GM23338 (cell line): ENCODE results near the gene YPEL2. TPM values are rescaled to one million over a fixed set of nuclear protein-coding genes. Genes with fewer than 3 reads are reported as not detected.

ENCODE experiments used
- ATAC-seq: fragments of 200-7000 bp; cut with Tn5 transposase; 3 replicates; pipeline ENCODE4 v1.9.1; 2020
- DNase-seq: peaks from one replicate; pipeline ENCODE4 v3.0.0-alpha.2; 2015; ENCODE audit warnings: low spot score
- H2AFZ ChIP-seq: fragments of 200-600 bp; sonication (generic); 2 replicates; pipeline ENCODE4 v1.8.0; 2016; ENCODE audit warnings: antibody characterized with exemption, mild to moderate bottlenecking, moderate library complexity
- H3F3A ChIP-seq: fragments of 200-600 bp; sonication (generic); replicated peaks from 2 replicates; pipeline ENCODE4 v1.8.0; 2017; ENCODE audit warnings: antibody characterized with exemption, mixed run types, low read depth
- H3K27ac ChIP-seq: fragments of 200-600 bp; sonication (generic); 2 replicates; pipeline ENCODE4 v1.6.1; 2016; ENCODE audit warnings: low read depth
- H3K27me3 ChIP-seq: fragments of 200-600 bp; sonication (generic); 2 replicates; pipeline ENCODE4 v1.8.0; 2016; ENCODE audit warnings: mild to moderate bottlenecking, mixed run types, moderate library complexity; ENCODE audit not compliant: insufficient read depth
- H3K36me3 ChIP-seq: fragments of 200-600 bp; sonication (generic); 2 replicates; pipeline ENCODE4 v1.8.0; 2016; ENCODE audit warnings: mild to moderate bottlenecking; ENCODE audit not compliant: insufficient read depth
- H3K4me1 ChIP-seq: fragments of 200-600 bp; sonication (generic); 2 replicates; pipeline ENCODE4 v1.8.0; 2016; ENCODE audit warnings: mild to moderate bottlenecking, moderate library complexity; ENCODE audit not compliant: insufficient read depth
- H3K4me2 ChIP-seq: fragments of 200-600 bp; sonication (generic); 2 replicates; pipeline ENCODE4 v1.7.1; 2017; ENCODE audit warnings: mixed run types
- H3K4me3 ChIP-seq: fragments of 200-600 bp; sonication (generic); 2 replicates; pipeline ENCODE4 v1.6.1; 2016; ENCODE audit warnings: mixed run types
- H3K79me2 ChIP-seq: fragments of 200-600 bp; sonication (generic); replicated peaks from 2 replicates; pipeline ENCODE4 v1.8.0; 2017; ENCODE audit warnings: mild to moderate bottlenecking; ENCODE audit not compliant: insufficient read depth
- H3K9me2 ChIP-seq: fragments of 200-600 bp; sonication (generic); 2 replicates; pipeline ENCODE4 v1.8.0; 2017; ENCODE audit not compliant: insufficient read depth
- H4K20me1 ChIP-seq: fragments of 200-600 bp; sonication (generic); replicated peaks from 2 replicates; pipeline ENCODE4 v1.8.0; 2017; ENCODE audit warnings: mild to moderate bottlenecking; ENCODE audit not compliant: insufficient read depth
- H3K27ac Mint-ChIP-seq: 2 replicates; pipeline ENCODE4 v1.8.0; 2020; ENCODE audit warnings: inconsistent platforms, mild to moderate bottlenecking, moderate library complexity, mixed read lengths
- H3K27me3 Mint-ChIP-seq: 3 replicates; pipeline ENCODE4 v1.8.0; 2022; ENCODE audit warnings: low read depth, mild to moderate bottlenecking, moderate library complexity, mixed read lengths, inconsistent platforms; ENCODE audit not compliant: insufficient read depth, poor library complexity
- H3K36me3 Mint-ChIP-seq: 3 replicates; pipeline ENCODE4 v1.8.0; 2021; ENCODE audit warnings: low read depth, mild to moderate bottlenecking, inconsistent platforms, moderate library complexity, mixed read lengths
- H3K4me1 Mint-ChIP-seq: 3 replicates; pipeline ENCODE4 v1.8.0; 2020; ENCODE audit warnings: mild to moderate bottlenecking, inconsistent platforms, mixed read lengths
- H3K4me3 Mint-ChIP-seq: 3 replicates; pipeline ENCODE4 v1.8.0; 2021; ENCODE audit warnings: moderate library complexity, mild to moderate bottlenecking, inconsistent platforms, mixed read lengths
- H3K9me3 Mint-ChIP-seq: 3 replicates; pipeline ENCODE4 v1.8.0; 2020; ENCODE audit warnings: moderate library complexity, mild to moderate bottlenecking, inconsistent platforms, mixed read lengths
- CREB1 ChIP-seq: fragments of 250-450 bp; sonication (Bioruptor Pico); IDR thresholded peaks from 2 replicates; pipeline ENCODE4 v1.5.0; 2020; ENCODE audit warnings: low read depth, mild to moderate bottlenecking, moderate library complexity
- CTCF ChIP-seq, 2 experiments: fragments of 200-600 bp in 1 of 2; sonication (generic) in 1 of 2; conservative IDR thresholded peaks; 2 replicates each; pipeline versions ENCODE4 v1.5.1 to v1.6.1; 2016 to 2017; ENCODE audit warnings: antibody characterized with exemption in 2 of 2, low read depth in 2 of 2, mild to moderate bottlenecking in 2 of 2, moderate library complexity in 1 of 2
- EZH2 ChIP-seq: fragments of 200-600 bp; sonication (generic); IDR thresholded peaks from one replicate; pipeline ENCODE4 v1.8.0; 2017; ENCODE audit warnings: antibody characterized with exemption, mild to moderate bottlenecking, low read depth; ENCODE audit not compliant: unreplicated experiment
- EZH2phosphoT487 ChIP-seq: fragments of 200-600 bp; sonication (generic); IDR thresholded peaks from one replicate; pipeline ENCODE4 v1.8.1; 2018; ENCODE audit warnings: antibody characterized with exemption; ENCODE audit not compliant: unreplicated experiment
- JUNB ChIP-seq: IDR thresholded peaks from one replicate; pipeline ENCODE4 v1.6.1; 2016; ENCODE audit warnings: antibody characterized with exemption; ENCODE audit not compliant: unreplicated experiment
- NANOG ChIP-seq: IDR thresholded peaks from 2 replicates; pipeline ENCODE4 v1.6.1; 2016; ENCODE audit warnings: antibody characterized with exemption, borderline replicate concordance
- POLR2AphosphoS5 ChIP-seq: IDR thresholded peaks from 2 replicates; pipeline ENCODE4 v1.6.1; 2016; ENCODE audit warnings: antibody characterized with exemption, low read depth
- STAT1 ChIP-seq: IDR thresholded peaks from one replicate; pipeline ENCODE4 v1.6.1; 2016; ENCODE audit warnings: antibody characterized with exemption; ENCODE audit not compliant: unreplicated experiment
- ZNF114 ChIP-seq: fragments of 250-450 bp; sonication (Bioruptor Pico); IDR thresholded peaks from 2 replicates; pipeline ENCODE4 v1.5.0; 2020; ENCODE audit warnings: mild to moderate bottlenecking, moderate library complexity
- ZNF331 ChIP-seq: fragments of 250-450 bp; sonication (Bioruptor Pico); IDR thresholded peaks from 2 replicates; pipeline ENCODE4 v1.5.0; 2020; ENCODE audit warnings: low read depth, mild to moderate bottlenecking, moderate library complexity
- ZNF462 ChIP-seq: fragments of 250-450 bp; sonication (Bioruptor Pico); IDR thresholded peaks from 2 replicates; pipeline ENCODE4 v1.5.0; 2020; ENCODE audit warnings: mild to moderate bottlenecking, moderate library complexity
- polyA plus RNA-seq: library from polyadenylated mRNA; unstranded; fragments of >200 nt; fragmentation: Nextera tagmentation; extraction: Ambion mirVana; gene quantifications from 2 replicates; pipeline ENCODE4 v1.2.1, GENCODE V29; 2016
- total RNA-seq: library from RNA; depleted of rRNA; stranded (reverse); fragments of >200 nt; shearing (Covaris generic); gene quantifications from 2 replicates; pipeline ENCODE4 v1.2.3, GENCODE V29; 2014
- TF ChIP-seq, protein P1 (sequence below): IDR thresholded peaks from one replicate; pipeline ENCODE4 v1.6.1; 2018; ENCODE audit warnings: antibody characterized with exemption; ENCODE audit not compliant: unreplicated experiment
- TF ChIP-seq, protein P2 (sequence below): IDR thresholded peaks from 2 replicates; pipeline ENCODE4 v1.6.1; 2016; ENCODE audit warnings: antibody characterized with exemption

YPEL2 gene
- total and polyA plus RNA-seq, 2 experiments from 2014 or later: 4.1 to 5.2 TPM

DNA sequence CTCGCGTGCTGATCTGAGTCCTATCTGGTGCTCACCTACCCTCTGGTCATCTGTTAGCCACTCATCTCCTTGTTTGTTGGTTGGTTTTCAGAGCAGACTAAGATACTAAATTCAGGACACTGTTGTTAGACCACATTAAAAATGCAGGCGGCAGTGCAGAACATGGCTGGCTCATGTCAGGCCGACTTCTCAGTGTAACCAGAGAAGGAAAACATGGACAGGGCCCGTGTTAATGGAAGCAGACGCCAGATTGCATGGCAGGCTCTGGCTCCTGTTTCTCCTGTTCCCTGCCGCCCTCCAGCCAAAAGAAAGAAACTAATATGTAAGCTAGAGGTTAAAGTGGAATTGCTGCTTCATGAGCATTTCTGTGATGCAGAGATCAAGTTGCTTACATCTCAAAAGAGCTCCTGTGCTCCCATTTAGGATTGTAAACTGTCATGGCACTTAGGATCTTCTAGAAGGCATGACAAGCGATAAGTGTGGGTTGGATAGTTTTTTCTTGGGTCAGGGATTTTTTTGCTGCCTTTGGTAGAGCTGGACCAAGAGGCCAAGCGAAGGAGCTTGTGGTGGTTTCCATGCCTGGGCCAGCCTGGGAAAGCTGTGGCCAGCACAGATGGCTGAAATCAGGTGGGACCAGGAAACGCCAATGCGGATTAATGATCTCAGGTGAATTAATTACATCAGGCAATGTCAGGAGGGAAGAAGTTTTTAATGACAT lies 56.1 kb downstream of the YPEL2 start:
- Mint-ChIP-seq H3K4me1 (peaks cover 11% of the 10 kb centered on the region), H3K36me3 (peaks cover 5% of the 10 kb centered on the region; the same call in 1 of the 3 replicates), H3K9me3 (no peaks in the 10 kb centered on the region), H3K27me3 (peaks cover 3% of the 10 kb centered on the region), H3K27ac (peak overlapping the region; percentile 71), H3K4me3 (no peak overlapping the region)
- TF ChIP-seq EZH2 (no peak), CREB1 (CRISPR knock-in tag) (no peak), CTCF (conservative IDR thresholded peaks at IDR 0.05; ENCODE audit: low read depth in 2 of 2) (no peak), JUNB (no peak), NANOG (no peak), ZNF114 (no peak), EZH2phosphoT487 (no peak), ZNF331 (CRISPR knock-in tag) (no peak), STAT1 (no peak), ZNF462 (CRISPR knock-in tag) (no peak), POLR2AphosphoS5 (no peak)
- TF ChIP-seq, protein P1, sequence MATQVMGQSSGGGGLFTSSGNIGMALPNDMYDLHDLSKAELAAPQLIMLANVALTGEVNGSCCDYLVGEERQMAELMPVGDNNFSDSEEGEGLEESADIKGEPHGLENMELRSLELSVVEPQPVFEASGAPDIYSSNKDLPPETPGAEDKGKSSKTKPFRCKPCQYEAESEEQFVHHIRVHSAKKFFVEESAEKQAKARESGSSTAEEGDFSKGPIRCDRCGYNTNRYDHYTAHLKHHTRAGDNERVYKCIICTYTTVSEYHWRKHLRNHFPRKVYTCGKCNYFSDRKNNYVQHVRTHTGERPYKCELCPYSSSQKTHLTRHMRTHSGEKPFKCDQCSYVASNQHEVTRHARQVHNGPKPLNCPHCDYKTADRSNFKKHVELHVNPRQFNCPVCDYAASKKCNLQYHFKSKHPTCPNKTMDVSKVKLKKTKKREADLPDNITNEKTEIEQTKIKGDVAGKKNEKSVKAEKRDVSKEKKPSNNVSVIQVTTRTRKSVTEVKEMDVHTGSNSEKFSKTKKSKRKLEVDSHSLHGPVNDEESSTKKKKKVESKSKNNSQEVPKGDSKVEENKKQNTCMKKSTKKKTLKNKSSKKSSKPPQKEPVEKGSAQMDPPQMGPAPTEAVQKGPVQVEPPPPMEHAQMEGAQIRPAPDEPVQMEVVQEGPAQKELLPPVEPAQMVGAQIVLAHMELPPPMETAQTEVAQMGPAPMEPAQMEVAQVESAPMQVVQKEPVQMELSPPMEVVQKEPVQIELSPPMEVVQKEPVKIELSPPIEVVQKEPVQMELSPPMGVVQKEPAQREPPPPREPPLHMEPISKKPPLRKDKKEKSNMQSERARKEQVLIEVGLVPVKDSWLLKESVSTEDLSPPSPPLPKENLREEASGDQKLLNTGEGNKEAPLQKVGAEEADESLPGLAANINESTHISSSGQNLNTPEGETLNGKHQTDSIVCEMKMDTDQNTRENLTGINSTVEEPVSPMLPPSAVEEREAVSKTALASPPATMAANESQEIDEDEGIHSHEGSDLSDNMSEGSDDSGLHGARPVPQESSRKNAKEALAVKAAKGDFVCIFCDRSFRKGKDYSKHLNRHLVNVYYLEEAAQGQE: no peak
- TF ChIP-seq, protein P2, sequence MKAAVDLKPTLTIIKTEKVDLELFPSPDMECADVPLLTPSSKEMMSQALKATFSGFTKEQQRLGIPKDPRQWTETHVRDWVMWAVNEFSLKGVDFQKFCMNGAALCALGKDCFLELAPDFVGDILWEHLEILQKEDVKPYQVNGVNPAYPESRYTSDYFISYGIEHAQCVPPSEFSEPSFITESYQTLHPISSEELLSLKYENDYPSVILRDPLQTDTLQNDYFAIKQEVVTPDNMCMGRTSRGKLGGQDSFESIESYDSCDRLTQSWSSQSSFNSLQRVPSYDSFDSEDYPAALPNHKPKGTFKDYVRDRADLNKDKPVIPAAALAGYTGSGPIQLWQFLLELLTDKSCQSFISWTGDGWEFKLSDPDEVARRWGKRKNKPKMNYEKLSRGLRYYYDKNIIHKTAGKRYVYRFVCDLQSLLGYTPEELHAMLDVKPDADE: no peak
- H3K4me2 ChIP-seq: no peak overlapping the region; the same call in 1 of the 2 replicates
- no peaks in the 10 kb centered on the region for H3K27me3 ChIP-seq
- DNase-seq: no peak
- no peaks in the 10 kb centered on the region for H3K79me2 ChIP-seq
- H3K9me2 ChIP-seq: no peaks in the 10 kb centered on the region
- 0 out of 2 replicates have a peak overlapping the region, but pooled peaks have one; percentile 63 for H2AFZ ChIP-seq
- H3K36me3 ChIP-seq: no peaks in the 10 kb centered on the region
- H3F3A ChIP-seq: no peaks in the 10 kb centered on the region
- peaks cover 13% of the 10 kb centered on the region for H3K4me1 ChIP-seq
- peak overlapping the region; percentile 78; the same call in 1 of the 2 replicates for H3K27ac ChIP-seq
- no peak overlapping the region for H3K4me3 ChIP-seq
- ATAC-seq: no peak; the same call in 1 of the 3 replicates
- H4K20me1 ChIP-seq: no peaks in the 10 kb centered on the region
